ENCODE results near the gene TFEB.

The TFEB gene

DNA sequence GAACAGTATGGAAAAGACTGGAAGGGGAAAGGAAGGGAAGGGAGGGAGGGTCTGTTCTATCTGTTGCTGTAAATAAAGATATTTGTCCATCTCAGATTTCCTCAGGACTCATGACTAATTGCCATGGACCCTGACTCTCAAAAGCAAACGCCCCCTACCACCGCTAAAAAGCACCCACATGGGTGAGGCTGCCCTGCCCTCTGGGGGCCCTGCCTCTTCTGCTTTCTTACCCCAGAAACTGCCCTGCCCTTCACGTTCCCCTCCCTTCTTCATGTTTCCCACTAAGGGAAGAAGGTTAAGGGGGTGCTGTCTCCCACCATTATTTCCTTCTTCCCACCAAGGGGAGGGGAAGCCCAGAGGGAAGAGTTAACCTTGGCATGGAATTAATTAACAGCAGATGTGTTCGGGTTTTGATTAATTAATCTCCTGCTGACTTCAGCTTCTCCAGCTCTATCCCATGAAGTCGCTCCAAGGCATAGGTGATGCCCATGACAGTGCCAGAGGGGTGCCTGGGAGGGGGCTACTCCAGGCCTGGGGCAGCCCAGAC, 81.2 kb downstream of the TFEB start:
- H3K4me3 ChIP-seq (ENCODE audit: low read depth, low read length), result no peak overlapping the region
- no peak for DNase-seq (ENCODE audit: low read depth)
- TF ChIP-seq, protein P1, sequence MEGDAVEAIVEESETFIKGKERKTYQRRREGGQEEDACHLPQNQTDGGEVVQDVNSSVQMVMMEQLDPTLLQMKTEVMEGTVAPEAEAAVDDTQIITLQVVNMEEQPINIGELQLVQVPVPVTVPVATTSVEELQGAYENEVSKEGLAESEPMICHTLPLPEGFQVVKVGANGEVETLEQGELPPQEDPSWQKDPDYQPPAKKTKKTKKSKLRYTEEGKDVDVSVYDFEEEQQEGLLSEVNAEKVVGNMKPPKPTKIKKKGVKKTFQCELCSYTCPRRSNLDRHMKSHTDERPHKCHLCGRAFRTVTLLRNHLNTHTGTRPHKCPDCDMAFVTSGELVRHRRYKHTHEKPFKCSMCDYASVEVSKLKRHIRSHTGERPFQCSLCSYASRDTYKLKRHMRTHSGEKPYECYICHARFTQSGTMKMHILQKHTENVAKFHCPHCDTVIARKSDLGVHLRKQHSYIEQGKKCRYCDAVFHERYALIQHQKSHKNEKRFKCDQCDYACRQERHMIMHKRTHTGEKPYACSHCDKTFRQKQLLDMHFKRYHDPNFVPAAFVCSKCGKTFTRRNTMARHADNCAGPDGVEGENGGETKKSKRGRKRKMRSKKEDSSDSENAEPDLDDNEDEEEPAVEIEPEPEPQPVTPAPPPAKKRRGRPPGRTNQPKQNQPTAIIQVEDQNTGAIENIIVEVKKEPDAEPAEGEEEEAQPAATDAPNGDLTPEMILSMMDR (IDR thresholded peaks at IDR 0.05; ENCODE audit: insufficient read depth, low read depth, low read length, missing control alignments), result no peak

DNA sequence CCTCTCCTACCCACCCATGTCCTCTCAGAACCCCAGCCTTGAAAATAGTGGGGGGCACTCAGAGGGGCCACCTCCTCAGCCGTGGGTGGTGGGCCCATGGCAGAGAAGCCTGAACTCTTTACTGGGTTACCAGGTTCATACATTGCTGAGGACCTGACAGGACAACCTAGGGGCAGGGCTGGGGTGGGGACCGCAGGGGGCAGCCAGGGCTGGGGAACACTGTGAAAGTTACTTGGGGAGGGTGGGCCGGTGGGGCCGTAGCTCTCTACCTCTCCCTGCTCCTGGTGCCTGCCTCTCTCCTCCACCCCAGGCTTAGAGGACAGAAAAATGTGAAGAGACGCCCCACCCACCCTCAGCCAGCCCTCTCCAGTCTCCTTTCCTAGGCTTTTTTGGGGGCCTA, 81.7 kb downstream of the TFEB start:
- DNase-seq (ENCODE audit: low read depth), result no peak
- H3K4me3 ChIP-seq (ENCODE audit: low read depth, low read length), result no peak overlapping the region
- TF ChIP-seq, protein P1 (IDR thresholded peaks at IDR 0.05; ENCODE audit: insufficient read depth, low read depth, low read length, missing control alignments), result no peak

DNA sequence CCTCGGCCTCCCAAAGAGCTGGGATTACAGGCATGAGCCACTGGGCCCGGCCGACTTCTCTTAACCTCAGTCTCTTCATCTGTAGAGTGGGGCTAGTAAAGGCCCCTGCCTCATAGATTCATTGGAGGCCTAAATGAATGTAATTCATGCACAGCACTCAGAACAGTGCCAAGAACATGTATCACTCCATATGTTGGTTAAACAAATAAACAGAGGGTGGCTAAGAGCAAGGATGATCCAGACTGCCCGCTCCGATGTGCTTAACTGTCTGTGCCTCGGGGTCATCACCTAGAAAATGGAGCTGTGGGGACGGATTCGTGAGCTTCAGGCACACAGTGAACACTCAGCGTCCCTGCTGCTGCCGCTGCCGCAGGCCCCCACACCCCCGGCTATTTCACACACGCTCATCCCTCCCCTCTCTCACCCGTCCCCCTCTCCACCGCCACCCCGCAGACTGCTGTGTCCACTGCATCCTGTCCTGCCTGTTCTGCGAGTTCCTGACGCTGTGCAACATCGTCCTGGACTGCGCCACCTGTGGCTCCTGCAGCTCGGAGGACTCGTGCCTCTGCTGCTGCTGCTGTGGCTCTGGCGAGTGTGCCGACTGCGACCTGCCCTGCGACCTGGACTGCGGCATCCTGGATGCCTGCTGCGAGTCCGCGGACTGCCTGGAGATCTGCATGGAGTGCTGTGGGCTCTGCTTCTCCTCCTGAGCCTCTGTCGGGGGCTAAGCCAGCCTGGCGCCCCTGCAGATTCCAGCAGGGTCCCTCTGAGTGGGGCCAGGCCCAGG, 82.3 kb downstream of the TFEB start:
- TF ChIP-seq, protein P1 (IDR thresholded peaks at IDR 0.05; ENCODE audit: insufficient read depth, low read depth, low read length, missing control alignments), result no peak
- no peak overlapping the region for H3K4me3 ChIP-seq (ENCODE audit: low read depth, low read length)
- no peak for DNase-seq (ENCODE audit: low read depth)

DNA sequence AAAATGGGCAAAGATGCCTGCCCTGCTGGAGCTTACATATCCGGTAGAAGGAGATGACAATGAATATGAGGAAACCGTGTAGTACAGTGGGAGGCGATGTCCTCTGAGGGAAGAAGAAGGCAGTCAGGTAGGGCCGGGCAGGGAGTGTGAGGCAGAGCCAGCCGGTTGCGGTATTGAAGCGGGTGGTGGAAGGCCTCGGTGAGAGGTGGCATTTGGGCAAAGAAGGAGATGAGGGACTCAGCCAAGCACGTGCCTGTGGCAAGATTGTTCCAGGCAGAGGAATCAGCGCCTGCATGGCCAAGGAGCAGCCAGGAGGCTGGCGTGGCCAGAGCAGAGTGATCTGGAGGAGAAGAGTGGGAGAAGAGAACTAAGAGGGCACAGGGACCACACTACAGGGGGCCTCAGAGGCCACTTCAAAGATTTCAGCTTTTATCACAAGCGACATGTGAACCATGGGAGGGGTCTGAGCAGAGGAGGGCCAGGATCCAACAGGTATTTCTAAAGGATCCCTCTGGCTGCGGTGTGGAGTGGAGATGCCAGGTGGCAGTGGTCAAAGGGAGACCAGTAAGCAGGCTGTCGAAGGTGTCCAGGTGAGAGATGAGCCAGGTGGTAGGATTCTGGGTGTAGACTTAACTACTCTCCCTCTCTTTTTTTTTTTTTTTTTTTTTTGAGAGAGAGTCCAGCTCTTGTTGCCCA, 83.3 kb downstream of the TFEB start:
- DNase-seq (ENCODE audit: low read depth), result no peak
- no peak overlapping the region for H3K4me3 ChIP-seq (ENCODE audit: low read depth, low read length)
- TF ChIP-seq, protein P1 (IDR thresholded peaks at IDR 0.05; ENCODE audit: insufficient read depth, low read depth, low read length, missing control alignments), result no peak

DNA sequence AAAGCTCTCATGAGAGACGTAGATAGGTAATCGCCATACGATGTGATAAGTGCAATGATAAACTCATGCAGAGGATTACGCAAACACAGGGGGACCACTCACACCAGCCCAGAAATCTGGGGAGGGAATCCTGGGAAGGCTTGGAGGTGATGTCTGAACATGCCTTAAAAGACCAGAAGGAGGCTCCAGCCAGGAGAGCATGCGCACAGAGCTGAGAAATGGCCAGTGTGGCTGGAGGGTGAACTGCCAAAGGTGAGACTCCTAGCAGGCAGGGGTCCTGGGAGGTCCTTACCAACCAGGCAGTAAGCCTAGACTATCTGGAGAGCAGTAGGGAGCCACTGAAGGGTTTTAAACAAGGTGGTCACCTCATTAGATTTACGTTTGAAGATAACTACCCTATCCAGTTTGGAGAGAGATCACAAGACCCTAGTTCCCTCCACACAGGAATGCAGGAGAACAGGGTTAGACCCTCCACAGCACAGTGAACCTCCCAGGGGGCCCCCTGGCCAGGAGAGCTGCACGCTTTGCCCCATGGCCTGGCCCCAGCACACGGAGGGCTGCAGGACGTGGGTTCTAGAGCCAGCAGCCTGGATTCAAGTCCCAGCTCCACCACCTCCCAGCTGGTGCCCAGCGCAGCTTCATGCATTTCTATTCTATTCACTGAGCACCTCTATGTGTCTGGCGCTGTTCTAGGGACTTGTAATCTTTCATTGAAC, 84.0 kb downstream of the TFEB start:
- TF ChIP-seq, protein P1 (IDR thresholded peaks at IDR 0.05; ENCODE audit: insufficient read depth, low read depth, low read length, missing control alignments), result no peak
- no peak for DNase-seq (ENCODE audit: low read depth)
- H3K4me3 ChIP-seq (ENCODE audit: low read depth, low read length), result no peak overlapping the region

DNA sequence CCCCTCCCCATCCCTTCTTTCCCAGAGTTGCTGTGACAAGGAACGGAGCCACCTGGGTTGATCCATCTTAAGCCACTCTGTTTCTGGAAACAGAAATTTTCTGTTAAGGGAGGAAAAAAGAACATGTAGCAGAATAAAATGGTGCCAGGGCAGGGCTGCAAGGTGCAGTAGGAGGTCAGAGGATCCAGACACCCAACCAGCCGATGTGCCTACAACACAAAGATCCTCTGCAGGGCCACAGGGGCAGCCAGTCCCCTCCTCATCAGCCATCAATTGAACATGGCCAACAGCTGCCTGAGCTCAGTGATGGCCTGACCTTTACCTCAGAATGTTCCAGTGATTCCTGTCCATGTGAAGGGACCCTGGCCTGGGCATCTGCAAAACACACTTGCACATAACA, 85.3 kb downstream of the TFEB start:
- no peak for DNase-seq (ENCODE audit: low read depth)
- no peak overlapping the region for H3K4me3 ChIP-seq (ENCODE audit: low read depth, low read length)
- TF ChIP-seq, protein P1 (IDR thresholded peaks at IDR 0.05; ENCODE audit: insufficient read depth, low read depth, low read length, missing control alignments), result no peak
